HepG2 (cell line): ENCODE results near the gene KIF1C. TPM values are rescaled to one million over a fixed set of nuclear protein-coding genes. Genes with fewer than 3 reads are reported as not detected.

Experiments
- ARID5B ChIP-seq: IDR thresholded peaks from 2 replicates; pipeline ENCODE4 v1.4.0; 2020; ENCODE audit warnings: mild to moderate bottlenecking, missing genetic modification reagents
- ARNTL ChIP-seq: sonication (generic); formaldehyde crosslinking; IDR thresholded peaks from 2 replicates; pipeline ENCODE4 v1.4.0; 2020; ENCODE audit warnings: mild to moderate bottlenecking, missing genetic modification reagents
- ETS1 ChIP-seq: sonication (generic); formaldehyde crosslinking; IDR thresholded peaks from 2 replicates; pipeline ENCODE4 v1.4.0; 2020; ENCODE audit warnings: missing genetic modification reagents
- FOSL1 ChIP-seq: sonication (generic); formaldehyde crosslinking; IDR thresholded peaks from 2 replicates; pipeline ENCODE4 v1.9.0; 2021; ENCODE audit warnings: missing genetic modification reagents, borderline replicate concordance
- FOXO1 ChIP-seq: sonication (generic); formaldehyde crosslinking; IDR thresholded peaks from 2 replicates; pipeline ENCODE4 v1.4.0; 2020; ENCODE audit warnings: missing genetic modification reagents
- GFI1 ChIP-seq: sonication (generic); formaldehyde crosslinking; IDR thresholded peaks from 2 replicates; pipeline ENCODE4 v1.5.0; 2020; ENCODE audit warnings: missing genetic modification reagents, mild to moderate bottlenecking, borderline replicate concordance
- HES4 ChIP-seq: sonication (generic); formaldehyde crosslinking; IDR thresholded peaks from 2 replicates; pipeline ENCODE4 v1.9.0; 2021; ENCODE audit warnings: mild to moderate bottlenecking, missing genetic modification reagents, borderline replicate concordance
- IRF2 ChIP-seq: IDR thresholded peaks from 2 replicates; pipeline ENCODE4 v1.6.1; 2018; ENCODE audit warnings: missing genetic modification reagents, missing compliant biosample characterization
- MEIS1 ChIP-seq: sonication (generic); formaldehyde crosslinking; IDR thresholded peaks from 2 replicates; pipeline ENCODE4 v1.9.0; 2021; ENCODE audit warnings: mild to moderate bottlenecking, missing genetic modification reagents, moderate library complexity, borderline replicate concordance
- MYC ChIP-seq: sonication (generic); formaldehyde crosslinking; IDR thresholded peaks from 2 replicates; pipeline ENCODE4 v1.9.0; 2021; ENCODE audit warnings: missing genetic modification reagents, borderline replicate concordance
- NR2F6 ChIP-seq, 2 experiments: IDR thresholded peaks; 2 replicates each; pipeline ENCODE4 v1.6.1; 2016; ENCODE audit warnings: antibody characterized with exemption in 1 of 2, mild to moderate bottlenecking in 1 of 2
- YY1 ChIP-seq: IDR thresholded peaks from 2 replicates; pipeline ENCODE4 v1.6.1; 2011; ENCODE audit warnings: low read length, low read depth, moderate library complexity, mild to moderate bottlenecking; ENCODE audit not compliant: insufficient read depth, insufficient replicate concordance
- ZNF282 ChIP-seq: fragments of 450-650 bp; IDR thresholded peaks from 2 replicates; pipeline ENCODE4 v1.6.1; 2018; ENCODE audit not compliant: partially characterized antibody
- ZNF33B ChIP-seq: sonication (generic); formaldehyde crosslinking; IDR thresholded peaks from 2 replicates; pipeline ENCODE4 v1.5.1; 2020; ENCODE audit warnings: mild to moderate bottlenecking, missing genetic modification reagents
- ZNF343 ChIP-seq: sonication (generic); formaldehyde crosslinking; IDR thresholded peaks from 2 replicates; pipeline ENCODE4 v1.4.0; 2020; ENCODE audit warnings: mild to moderate bottlenecking, missing genetic modification reagents
- ZNF354B ChIP-seq: sonication (generic); formaldehyde crosslinking; IDR thresholded peaks from 2 replicates; pipeline ENCODE4 v1.8.0; 2022; ENCODE audit warnings: mild to moderate bottlenecking, missing genetic modification reagents
- ZNF784 ChIP-seq: sonication (generic); formaldehyde crosslinking; IDR thresholded peaks from 2 replicates; pipeline ENCODE4 v1.5.1; 2020; ENCODE audit warnings: missing genetic modification reagents, mild to moderate bottlenecking, borderline replicate concordance
- polyA plus RNA-seq, 8 experiments: library from polyadenylated mRNA; depleted of rRNA in 3 of 8; stranded (reverse) in 7 of 8; unstranded in 1 of 8; fragments of >200 nt; fragmentation: Illumina TruSeq in 4 of 8; extraction: Trizol in 4 of 8; gene quantifications; 2 replicates each; pipeline versions ENCODE4 v1.2.1 to v1.2.3, GENCODE V29; 2011 to 2016; ENCODE audit warnings: low read depth in 4 of 8, missing spikeins in 1 of 8, mixed read lengths in 1 of 8; ENCODE audit not compliant: insufficient read depth in 1 of 8
- total RNA-seq, 5 experiments: library from RNA; depleted of rRNA; stranded (reverse); fragments of >200 nt; fragmentation: Illumina TruSeq; extraction: Trizol; gene quantifications; 2 replicates each; pipeline ENCODE4 v1.2.3, GENCODE V29; 2016; ENCODE audit warnings: low read depth in 1 of 5
- TF ChIP-seq, protein P1 (sequence below): sonication (generic); formaldehyde crosslinking; IDR thresholded peaks from 2 replicates; pipeline ENCODE4 v1.5.0; 2020; ENCODE audit warnings: mild to moderate bottlenecking, missing genetic modification reagents
- TF ChIP-seq, protein P2 (sequence below): sonication (generic); formaldehyde crosslinking; IDR thresholded peaks from 2 replicates; pipeline ENCODE4 v1.5.0; 2020; ENCODE audit warnings: missing genetic modification reagents

The KIF1C gene
- total and polyA plus RNA-seq, 2 of the 13 experiments (the other 11 are each of a cell fraction or from before 2014, with no cell fraction given): 70.0 to 104 TPM

- TF ChIP-seq MEIS1: 0 out of 2 replicates have a peak, but pooled peaks have one; percentile 58
- peak; percentile 25; the same call in 1 of the 2 replicates for TF ChIP-seq MYC
- TF ChIP-seq ZNF343: 0 out of 2 replicates have a peak, but pooled peaks have one; percentile 41
- TF ChIP-seq FOXO1 (CRISPR knock-in tag): no peak; the same call in 1 of the 2 replicates
- peak; percentile 84; the same call in 1 of the 2 replicates for TF ChIP-seq ZNF784 (CRISPR knock-in tag)
- no peak for TF ChIP-seq NR2F6 (IDR thresholded peaks at IDR 0.05)
- TF ChIP-seq NR2F6 (CRISPR knock-in tag; IDR thresholded peaks at IDR 0.05): 0 out of 2 replicates have a peak, but pooled peaks have one; percentile 11
- TF ChIP-seq ZNF354B (CRISPR knock-in tag): no peak
- TF ChIP-seq, protein P1, sequence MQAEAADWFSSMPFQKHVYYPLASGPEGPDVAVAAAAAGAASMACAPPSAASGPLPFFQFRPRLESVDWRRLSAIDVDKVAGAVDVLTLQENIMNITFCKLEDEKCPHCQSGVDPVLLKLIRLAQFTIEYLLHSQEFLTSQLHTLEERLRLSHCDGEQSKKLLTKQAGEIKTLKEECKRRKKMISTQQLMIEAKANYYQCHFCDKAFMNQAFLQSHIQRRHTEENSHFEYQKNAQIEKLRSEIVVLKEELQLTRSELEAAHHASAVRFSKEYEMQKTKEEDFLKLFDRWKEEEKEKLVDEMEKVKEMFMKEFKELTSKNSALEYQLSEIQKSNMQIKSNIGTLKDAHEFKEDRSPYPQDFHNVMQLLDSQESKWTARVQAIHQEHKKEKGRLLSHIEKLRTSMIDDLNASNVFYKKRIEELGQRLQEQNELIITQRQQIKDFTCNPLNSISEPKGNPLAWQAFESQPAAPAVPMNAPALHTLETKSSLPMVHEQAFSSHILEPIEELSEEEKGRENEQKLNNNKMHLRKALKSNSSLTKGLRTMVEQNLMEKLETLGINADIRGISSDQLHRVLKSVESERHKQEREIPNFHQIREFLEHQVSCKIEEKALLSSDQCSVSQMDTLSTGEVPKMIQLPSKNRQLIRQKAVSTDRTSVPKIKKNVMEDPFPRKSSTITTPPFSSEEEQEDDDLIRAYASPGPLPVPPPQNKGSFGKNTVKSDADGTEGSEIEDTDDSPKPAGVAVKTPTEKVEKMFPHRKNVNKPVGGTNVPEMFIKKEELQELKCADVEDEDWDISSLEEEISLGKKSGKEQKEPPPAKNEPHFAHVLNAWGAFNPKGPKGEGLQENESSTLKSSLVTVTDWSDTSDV (CRISPR knock-in tag): peak; percentile 31; the same call in 1 of the 2 replicates
- TF ChIP-seq HES4 (CRISPR knock-in tag): peak; percentile 70; the same call in 1 of the 2 replicates
- TF ChIP-seq ETS1 (CRISPR knock-in tag): no peak; the same call in 1 of the 2 replicates
- 0 out of 2 replicates have a peak, but pooled peaks have one; percentile 63 for TF ChIP-seq GFI1
- TF ChIP-seq YY1: peak; percentile 42
- peak; percentile 78; the same call in 1 of the 2 replicates for TF ChIP-seq ZNF33B (CRISPR knock-in tag)
- TF ChIP-seq IRF2 (CRISPR knock-in tag): peak; percentile 32; the same call in 1 of the 2 replicates
- no peak for TF ChIP-seq ZNF282
- TF ChIP-seq, protein P2, sequence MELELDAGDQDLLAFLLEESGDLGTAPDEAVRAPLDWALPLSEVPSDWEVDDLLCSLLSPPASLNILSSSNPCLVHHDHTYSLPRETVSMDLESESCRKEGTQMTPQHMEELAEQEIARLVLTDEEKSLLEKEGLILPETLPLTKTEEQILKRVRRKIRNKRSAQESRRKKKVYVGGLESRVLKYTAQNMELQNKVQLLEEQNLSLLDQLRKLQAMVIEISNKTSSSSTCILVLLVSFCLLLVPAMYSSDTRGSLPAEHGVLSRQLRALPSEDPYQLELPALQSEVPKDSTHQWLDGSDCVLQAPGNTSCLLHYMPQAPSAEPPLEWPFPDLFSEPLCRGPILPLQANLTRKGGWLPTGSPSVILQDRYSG (CRISPR knock-in tag): no peak
- TF ChIP-seq ARNTL (CRISPR knock-in tag): peak; percentile 49; the same call in 1 of the 2 replicates
- peak; percentile 35 for TF ChIP-seq ARID5B (CRISPR knock-in tag)
- TF ChIP-seq FOSL1 (CRISPR knock-in tag): no peak
Observed at GRCh38 chr17:4997302-4998026, at the start of gene KIF1C, which contains the start of gene INCA1 (continued).
